ENCODE results near the gene WNT7A. TPM values are rescaled to one million over a fixed set of nuclear protein-coding genes. Genes with fewer than 3 reads are reported as not detected.

The WNT7A gene
- total RNA-seq, 1 donor from 2014 or later, result not detected

GRCh38 chr3:13821126-13821525 lies 58.7 kb downstream of the WNT7A start:
- DNase-seq (ENCODE audit: low spot score), result no peak
- intact Hi-C loops (cut with DNase I), result no loop called here
- no peak for ATAC-seq

- intact Hi-C loops (cut with DNase I), result no loop called here
These were observed 61.0 kb downstream of the WNT7A start for GRCh38 chr3:13818919-13819318.

GRCh38 chr3:13815088-13815683 lies 64.7 kb downstream of the WNT7A start:
- no peak for ATAC-seq
- intact Hi-C loops (cut with DNase I), result no loop called here

More at GRCh38 chr3:13818919-13819318, 61.0 kb downstream of the WNT7A start:
- ATAC-seq (no peak), DNase-seq (ENCODE audit: low spot score) (no peak)

GRCh38 chr3:13812034-13812471 lies 67.8 kb downstream of the WNT7A start:
- ATAC-seq, result no peak

More at GRCh38 chr3:13815088-13815683, 64.7 kb downstream of the WNT7A start:
- no peak for DNase-seq (ENCODE audit: low spot score)

DNA sequence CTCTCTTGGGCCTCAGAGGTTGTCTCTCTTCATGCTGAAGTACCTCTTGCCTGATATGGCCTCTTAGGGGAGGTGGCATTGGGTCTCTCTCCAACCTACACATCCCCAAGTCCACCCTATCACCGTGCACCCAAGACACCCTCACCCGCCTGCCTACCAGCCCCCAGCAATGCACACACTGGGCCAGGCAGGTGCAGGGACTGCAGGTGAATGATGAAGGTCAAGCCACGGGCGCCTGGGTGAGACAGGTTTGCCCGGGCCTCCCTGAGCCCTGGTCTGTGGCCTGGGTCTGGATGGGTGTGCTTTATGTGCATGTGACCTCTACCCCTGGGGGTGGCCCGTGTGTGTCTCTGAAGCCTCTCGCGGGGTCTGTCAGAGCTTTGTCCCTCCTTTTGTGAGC lies 68.3 kb downstream of the WNT7A start:
- DNase-seq (ENCODE audit: low spot score) (no peak), ATAC-seq (no peak)
- intact Hi-C loops (cut with DNase I), result no loop called here

More at GRCh38 chr3:13812034-13812471, 67.8 kb downstream of the WNT7A start:
- intact Hi-C loops (cut with DNase I), result no loop called here
- DNase-seq (ENCODE audit: low spot score), result no peak

DNA sequence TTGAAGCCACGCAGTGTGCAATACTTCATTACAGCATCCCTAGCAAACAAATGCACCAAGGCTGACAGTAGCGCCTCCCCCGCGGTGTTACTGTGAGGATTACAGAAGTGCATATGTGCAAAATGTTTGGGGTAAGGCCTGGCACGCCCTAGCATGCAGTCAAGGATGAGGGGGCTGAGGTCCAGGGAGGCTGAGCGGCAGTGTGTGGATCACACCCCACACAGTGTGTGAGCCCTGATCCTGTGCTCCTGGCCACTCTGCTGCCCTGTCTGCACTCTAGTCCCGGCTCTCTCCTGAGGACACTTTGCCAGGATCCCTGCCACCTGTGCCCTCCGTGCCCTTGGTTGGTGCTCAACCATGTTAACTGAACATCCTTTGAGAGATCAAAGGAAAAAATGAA lies 71.3 kb downstream of the WNT7A start:
- ATAC-seq (no peak), DNase-seq (ENCODE audit: low spot score) (no peak)
- intact Hi-C loops (cut with DNase I), result no loop called here

- ATAC-seq, result no peak
- DNase-seq (ENCODE audit: low spot score), result no peak
- intact Hi-C loops (cut with DNase I), result no loop called here
These were observed 78.3 kb downstream of the WNT7A start for GRCh38 chr3:13801361-13802204.

- intact Hi-C loops (cut with DNase I), result no loop called here
- DNase-seq (ENCODE audit: low spot score) (no peak), ATAC-seq (no peak)
These were observed 79.8 kb downstream of the WNT7A start for GRCh38 chr3:13800064-13800463.

DNA sequence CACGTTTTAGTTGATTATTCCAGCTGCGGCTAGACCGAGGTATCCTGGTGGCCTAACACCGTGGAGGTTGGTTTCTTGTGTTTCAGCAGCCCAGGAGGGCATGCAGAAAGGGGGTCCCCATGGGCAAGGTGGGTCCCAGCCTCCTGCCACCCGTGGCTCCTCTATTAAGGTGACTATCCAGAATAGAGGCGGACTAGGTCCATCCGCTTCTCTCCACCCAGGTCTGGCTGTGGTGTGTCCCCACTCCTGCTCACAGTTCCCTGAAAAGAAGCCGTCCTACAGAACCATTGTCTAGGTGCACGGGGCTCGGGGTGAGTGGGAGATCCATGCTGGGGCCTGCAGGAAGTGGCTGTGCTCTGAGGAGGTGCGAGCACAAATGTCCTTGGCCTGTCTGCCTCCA lies 81.5 kb downstream of the WNT7A start:
- ATAC-seq (no peak), DNase-seq (ENCODE audit: low spot score) (no peak)
- intact Hi-C loops (cut with DNase I), result no loop called here

DNA sequence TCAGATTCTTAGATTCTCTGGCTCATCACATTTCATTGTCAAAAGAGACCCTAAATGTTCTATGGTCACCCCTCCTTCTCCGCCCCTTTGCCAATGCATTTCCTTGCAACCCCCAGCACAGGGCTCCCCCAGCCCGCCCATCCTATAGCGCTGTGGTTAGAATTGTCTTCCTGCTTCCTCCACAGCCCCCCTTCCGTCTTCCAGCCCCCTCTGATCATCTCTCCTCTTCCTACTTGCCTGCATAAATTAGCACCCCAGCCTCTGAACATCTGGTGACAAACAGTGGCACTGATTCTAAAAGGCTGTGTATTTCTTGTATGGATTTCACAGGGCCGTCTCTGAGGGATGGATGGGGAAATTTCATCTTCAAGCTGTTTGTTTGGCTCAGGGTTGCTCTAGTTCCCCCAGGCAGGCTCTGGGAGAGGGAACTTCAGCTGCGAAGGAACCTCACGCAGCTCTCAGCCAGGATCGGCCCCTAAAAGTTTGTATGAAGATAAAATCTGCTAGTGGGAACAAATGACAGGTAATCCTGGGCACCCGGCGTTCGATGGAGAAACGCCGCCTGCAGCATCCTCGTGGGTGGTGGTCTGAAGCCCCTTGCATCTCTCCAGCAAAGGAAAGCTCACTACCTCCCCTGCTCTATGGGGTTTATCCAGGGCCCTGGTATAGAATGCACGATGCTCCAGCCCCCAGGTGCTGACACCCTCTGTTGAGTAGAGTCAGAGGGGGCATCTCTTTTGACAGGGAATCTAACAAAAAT lies 83.0 kb downstream of the WNT7A start:
- DNase-seq (ENCODE audit: low spot score) (no peak), ATAC-seq (no peak)
- intact Hi-C loops (cut with DNase I), result no loop called here

GRCh38 chr3:13795816-13796215 lies 84.1 kb downstream of the WNT7A start:
- DNase-seq (ENCODE audit: low spot score) (no peak), ATAC-seq (no peak)
- intact Hi-C loops (cut with DNase I), result no loop called here

DNA sequence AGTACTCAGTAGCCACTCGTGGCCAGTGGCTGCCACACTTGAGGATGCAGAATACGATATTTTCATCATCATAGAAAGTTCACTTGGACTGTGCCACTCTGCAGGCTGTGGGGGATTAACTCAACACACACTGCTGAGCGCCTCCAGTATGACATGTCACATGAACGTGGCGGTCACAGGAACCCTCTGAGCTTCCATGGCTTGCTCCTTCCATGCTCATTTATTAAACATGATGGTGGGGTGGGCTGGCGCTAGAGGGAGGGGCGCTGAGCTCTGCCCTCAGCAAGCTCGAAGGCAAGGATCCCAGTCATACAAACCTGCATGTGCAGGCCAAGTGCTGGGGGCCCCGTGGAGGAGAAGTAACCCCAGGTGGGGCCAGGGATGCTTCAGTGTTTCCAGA lies 85.5 kb downstream of the WNT7A start:
- no peak for DNase-seq (ENCODE audit: low spot score)
- intact Hi-C loops (cut with DNase I), result no loop called here
- ATAC-seq, result no peak

GRCh38 chr3:13793451-13793850 lies 86.4 kb downstream of the WNT7A start:
- no peak for ATAC-seq
- no peak for DNase-seq (ENCODE audit: low spot score)
- intact Hi-C loops (cut with DNase I), result no loop called here

DNA sequence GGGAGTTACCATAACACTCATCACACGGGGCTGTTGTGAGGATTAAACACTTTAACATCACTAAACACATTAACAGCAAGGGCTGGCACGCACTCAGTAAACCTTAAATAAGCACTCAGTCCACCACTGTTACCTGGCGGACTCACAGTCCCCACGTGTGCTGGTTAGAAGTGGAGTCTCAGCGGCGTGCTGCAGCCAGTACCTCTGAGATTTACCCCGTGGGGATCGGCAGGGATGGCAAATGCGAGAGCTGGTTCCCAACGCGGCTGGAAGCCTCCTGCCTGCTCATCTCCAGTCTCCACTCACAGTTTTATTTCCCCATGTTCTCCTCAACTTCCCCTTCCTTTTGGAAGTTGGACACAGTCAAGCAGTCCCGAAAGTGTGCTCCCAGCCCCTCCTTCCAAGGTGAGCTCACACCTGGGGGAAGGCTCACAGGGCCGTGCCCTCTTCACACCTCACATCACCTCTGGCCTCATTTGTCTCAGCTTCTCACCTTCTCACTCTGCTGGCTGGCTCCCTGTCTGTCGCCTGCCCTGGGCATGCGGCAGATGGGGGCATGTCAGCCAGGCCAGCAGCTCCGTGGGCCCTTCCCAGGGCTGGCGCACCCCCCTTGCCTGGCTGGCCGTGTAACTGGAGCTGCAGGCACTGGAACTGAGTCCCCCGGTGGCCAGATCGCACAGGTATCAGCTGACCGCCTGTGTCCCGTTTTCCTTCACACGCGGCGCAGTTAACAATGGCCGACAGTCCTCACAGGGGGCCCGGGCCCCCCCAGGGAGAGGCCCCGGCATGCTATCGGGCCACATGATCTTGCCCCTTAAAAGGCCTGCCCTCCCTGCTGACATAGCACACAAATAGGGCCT lies 87.1 kb downstream of the WNT7A start:
- DNase-seq (ENCODE audit: low spot score) (no peak), ATAC-seq (no peak)
- intact Hi-C loops (cut with DNase I), result no loop called here

DNA sequence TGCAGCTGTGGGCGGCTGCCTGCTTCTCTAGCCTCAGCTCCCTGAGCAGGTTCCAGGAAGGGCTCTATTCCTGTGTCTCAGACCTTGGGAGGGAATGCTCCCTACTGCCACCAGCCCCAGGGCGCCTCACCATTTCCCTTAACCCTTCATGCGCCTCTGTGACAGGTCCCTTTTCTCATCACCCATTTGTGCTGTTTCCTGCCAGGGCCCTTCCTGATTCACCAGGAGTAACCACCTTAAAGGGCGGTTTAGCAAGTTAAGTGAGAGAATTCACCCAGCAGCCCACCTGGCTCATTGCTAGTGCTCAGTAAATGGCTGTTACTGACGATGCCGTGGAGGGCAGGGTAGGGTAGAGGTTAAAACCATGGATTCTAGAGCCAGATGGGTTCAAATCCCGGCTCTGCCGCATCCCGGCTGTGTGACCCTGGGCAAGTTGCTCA lies 87.8 kb downstream of the WNT7A start:
- DNase-seq (ENCODE audit: low spot score), result no peak
- no peak for ATAC-seq
- intact Hi-C loops (cut with DNase I), result no loop called here

- ATAC-seq, result no peak
- intact Hi-C loops (cut with DNase I), result no loop called here
- no peak for DNase-seq (ENCODE audit: low spot score)
These were observed 88.4 kb downstream of the WNT7A start for GRCh38 chr3:13791198-13792050.

- DNase-seq (ENCODE audit: low spot score), result no peak
- no peak for ATAC-seq
- intact Hi-C loops (cut with DNase I), result no loop called here
These were observed 89.3 kb downstream of the WNT7A start for GRCh38 chr3:13790376-13791197.

All from sciatic nerve (tissue), 2 donors.